ENCODE data around the gene EVI2B. TPM values are rescaled to one million over a fixed set of nuclear protein-coding genes. Genes with fewer than 3 reads are reported as not detected.
A peak's percentile ranks its signal among the peaks of the same experiment; 100 is the strongest.

The EVI2B gene
- total RNA-seq, 1 experiment from 2014 or later: 0.20 TPM

DNA sequence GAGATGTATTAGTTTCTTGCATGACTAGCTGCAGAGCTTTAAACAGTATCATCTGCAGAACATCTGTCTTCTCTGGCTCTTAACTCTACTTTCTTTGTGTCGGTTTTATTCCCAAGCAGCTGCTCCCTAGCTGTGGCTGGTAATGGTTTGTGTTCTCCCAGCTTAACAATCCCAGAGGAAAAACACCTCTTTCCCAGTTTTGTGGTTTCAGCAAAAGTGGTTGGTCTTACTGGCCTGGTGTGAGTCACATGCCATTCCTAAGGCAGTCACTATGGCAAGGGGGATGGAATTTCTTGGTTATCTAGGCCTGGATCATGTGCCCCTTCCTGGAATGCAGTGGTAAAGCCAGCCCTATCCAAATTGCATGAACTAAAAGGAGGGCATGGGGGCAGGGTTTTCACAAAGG, 44.3 kb downstream of the EVI2B start:
- intact Hi-C loops (cut with micrococcal nuclease): no loop called here
- ChIA-PET CTCF (no interaction called here), POLR2A (no interaction called here), RAD21 (ENCODE audit: low non-redundant PET in 1 of 2, low total read pairs in 2 of 2, uncharacterized antibody in 2 of 2, unreplicated experiment in 2 of 2) (no interaction called here)
- DNase-seq (ENCODE audit: low read depth, low spot score) (peak; percentile 32), ATAC-seq (peak; percentile 99)
- BruUV-seq (replicated peaks): no TSS peak
- Histone ChIP-seq H3K9me2 (ENCODE audit: insufficient read depth) (peaks cover 4% of the 10 kb centered on the region; the same call in 1 of the 2 replicates), H3K4me2 (ENCODE audit: low read length) (peak overlapping the region; percentile 55), H4K20me1 (ENCODE audit: insufficient read depth) (no peaks in the 10 kb centered on the region), H3K36me3 (ENCODE audit: control insufficient read depth in 1 of 2, insufficient read depth in 2 of 2, low read length in 2 of 2) (0 out of 4 replicates have a peak, but pooled peaks cover 3 to 9% of the 10 kb centered on the region in 2 experiments), H3K4me1 (ENCODE audit: control insufficient read depth in 1 of 2, insufficient read depth in 2 of 2, low read length in 2 of 2) (peaks cover 16 to 18% of the 10 kb centered on the region in 2 experiments), H3K4me3 (replicated peaks in 1 of 2; ENCODE audit: low read depth in 1 of 2, low read length in 2 of 2) (peak overlapping the region in 1 of 2 experiments; percentile 9; a peak in 1 of 4 replicates), H3K27ac (ENCODE audit: low read depth, low read length) (peak overlapping the region; percentile 36; the same call in 1 of the 2 replicates), H3K27me3 (ENCODE audit: insufficient read depth, low read length) (no peaks in the 10 kb centered on the region), H3K9me3 (ENCODE audit: control insufficient read depth in 1 of 2, insufficient read depth in 1 of 2, low read depth in 1 of 2, low read length in 2 of 2) (no peaks in the 10 kb centered on the region), H2AFZ (ENCODE audit: low read depth, low read length, poor library complexity, severe bottlenecking) (no peak overlapping the region), H3K9ac (ENCODE audit: low read length) (no peak overlapping the region), H3K79me2 (ENCODE audit: insufficient read depth, low read length) (no peaks in the 10 kb centered on the region)
- TF ChIP-seq, protein P1, sequence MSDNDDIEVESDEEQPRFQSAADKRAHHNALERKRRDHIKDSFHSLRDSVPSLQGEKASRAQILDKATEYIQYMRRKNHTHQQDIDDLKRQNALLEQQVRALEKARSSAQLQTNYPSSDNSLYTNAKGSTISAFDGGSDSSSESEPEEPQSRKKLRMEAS (IDR thresholded peaks at IDR 0.05): peak; percentile 45
- TF ChIP-seq, protein P2, sequence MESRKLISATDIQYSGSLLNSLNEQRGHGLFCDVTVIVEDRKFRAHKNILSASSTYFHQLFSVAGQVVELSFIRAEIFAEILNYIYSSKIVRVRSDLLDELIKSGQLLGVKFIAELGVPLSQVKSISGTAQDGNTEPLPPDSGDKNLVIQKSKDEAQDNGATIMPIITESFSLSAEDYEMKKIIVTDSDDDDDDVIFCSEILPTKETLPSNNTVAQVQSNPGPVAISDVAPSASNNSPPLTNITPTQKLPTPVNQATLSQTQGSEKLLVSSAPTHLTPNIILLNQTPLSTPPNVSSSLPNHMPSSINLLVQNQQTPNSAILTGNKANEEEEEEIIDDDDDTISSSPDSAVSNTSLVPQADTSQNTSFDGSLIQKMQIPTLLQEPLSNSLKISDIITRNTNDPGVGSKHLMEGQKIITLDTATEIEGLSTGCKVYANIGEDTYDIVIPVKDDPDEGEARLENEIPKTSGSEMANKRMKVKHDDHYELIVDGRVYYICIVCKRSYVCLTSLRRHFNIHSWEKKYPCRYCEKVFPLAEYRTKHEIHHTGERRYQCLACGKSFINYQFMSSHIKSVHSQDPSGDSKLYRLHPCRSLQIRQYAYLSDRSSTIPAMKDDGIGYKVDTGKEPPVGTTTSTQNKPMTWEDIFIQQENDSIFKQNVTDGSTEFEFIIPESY (IDR thresholded peaks at IDR 0.05; ENCODE audit: extremely low read depth, insufficient replicate concordance, low read length): no peak
- TF ChIP-seq YY1 (IDR thresholded peaks at IDR 0.05; ENCODE audit: extremely low read depth, insufficient replicate concordance, low read depth, low read length) (no peak), SP1 (IDR thresholded peaks at IDR 0.05; ENCODE audit: low read depth) (peak; percentile 28; the same call in 1 of the 2 replicates), JUND (IDR thresholded peaks at IDR 0.05) (peak; percentile 19), EZH2 (IDR thresholded peaks at IDR 0.05) (no peak)
